HCT116 (cell line): ENCODE measurements around the gene TNS3. TPM values are rescaled to one million over a fixed set of nuclear protein-coding genes. Genes with fewer than 3 reads are reported as not detected.

Experiments used
- ATAC-seq: fragments of 200-7000 bp; cut with Tn5 transposase; 2 replicates; pipeline ENCODE4 v1.9.1; 2020; ENCODE audit warnings: mild to moderate bottlenecking, moderate library complexity
- BruUV-seq: library from RNA; stranded (reverse); fragments of 400-500 nt; replicated peaks from 2 replicates; lab custom pipeline; 2021; lab: Mats Ljungman, UMichigan
- CTCF ChIA-PET: fragments of 300-600 bp; sonication (Branson Sonifier 250); formaldehyde crosslinking; loops from one replicate; lab custom pipeline; 2021; ENCODE audit warnings: antibody characterized with exemption; lab: Charles Lee
- POLR2A ChIA-PET: fragments of 300-600, 350-600 bp; sonication (Branson Sonifier 250); formaldehyde crosslinking; loops from one replicate; lab custom pipeline; 2021; ENCODE audit warnings: antibody characterized with exemption; lab: Charles Lee
- RAD21 ChIA-PET, 2 experiments: fragments of 300-600 bp; sonication (Branson Sonifier 250); formaldehyde crosslinking; loops; one replicate each; lab custom pipeline; 2023; ENCODE audit warnings: low total read pairs in 2 of 2; ENCODE audit not compliant: uncharacterized antibody in 2 of 2, unreplicated experiment in 2 of 2, low non-redundant PET in 1 of 2; lab: Charles Lee
- DNase-seq: peaks from one replicate; pipeline ENCODE4 v3.0.0-alpha.2; 2010; ENCODE audit warnings: low read depth, low spot score
- H2AFZ ChIP-seq: fragments of 200-600 bp; shearing (Covaris generic), sonication (generic); 2 replicates; pipeline ENCODE4 v1.6.1; 2017; ENCODE audit warnings: low read depth, mixed run types, mixed read lengths, antibody characterized with exemption, low read length; ENCODE audit not compliant: poor library complexity, severe bottlenecking
- H3K27ac ChIP-seq: 2 replicates; pipeline ENCODE4 v1.5.1; 2012; ENCODE audit warnings: low read depth, low read length
- H3K27me3 ChIP-seq: fragments of 200-600 bp; sonication (generic); 2 replicates; pipeline ENCODE4 v1.6.1; 2016; ENCODE audit warnings: mixed run types, low read length, mixed read lengths; ENCODE audit not compliant: insufficient read depth
- H3K36me3 ChIP-seq, 2 experiments: fragments of 200-500 bp in 1 of 2; fragments of 200-600 bp in 1 of 2; sonication (Bioruptor generic) in 1 of 2; sonication (generic) in 1 of 2; 2 replicates each; pipeline versions ENCODE4 v1.5.1 to v1.6.1; 2014 to 2016; ENCODE audit warnings: low read length in 2 of 2, inconsistent platforms in 1 of 2, mixed read lengths in 1 of 2, mixed run types in 1 of 2; ENCODE audit not compliant: insufficient read depth in 2 of 2, control insufficient read depth in 1 of 2
- H3K4me1 ChIP-seq, 2 experiments: fragments of 200-600 bp in 1 of 2; sonication (generic) in 1 of 2; 2 replicates each; pipeline versions ENCODE4 v1.5.1 to v1.6.1; 2012 to 2017; ENCODE audit warnings: low read length in 2 of 2, inconsistent platforms in 1 of 2, mild to moderate bottlenecking in 1 of 2, mixed read lengths in 1 of 2, mixed run types in 1 of 2, moderate library complexity in 1 of 2; ENCODE audit not compliant: insufficient read depth in 2 of 2, control insufficient read depth in 1 of 2
- H3K4me2 ChIP-seq: fragments of 200-600 bp; sonication (generic); 2 replicates; pipeline ENCODE4 v1.6.1; 2017; ENCODE audit warnings: mixed run types, low read length, mixed read lengths
- H3K4me3 ChIP-seq, 2 experiments: fragments of 200-600 bp in 1 of 2; sonication (generic) in 1 of 2; replicated peaks in 1 of 2; 2 replicates each; pipeline ENCODE4 v1.5.1; 2011 to 2016; ENCODE audit warnings: low read length in 2 of 2, control low read depth in 1 of 2, low read depth in 1 of 2, mild to moderate bottlenecking in 1 of 2, mixed read lengths in 1 of 2, mixed run types in 1 of 2
- H3K79me2 ChIP-seq: fragments of 200-600 bp; sonication (generic); 2 replicates; pipeline ENCODE4 v1.6.1; 2017; ENCODE audit warnings: mild to moderate bottlenecking, mixed run types, low read length, moderate library complexity, mixed read lengths; ENCODE audit not compliant: insufficient read depth
- H3K9ac ChIP-seq: fragments of 200-600 bp; sonication (generic); 2 replicates; pipeline ENCODE4 v1.6.1; 2016; ENCODE audit warnings: low read length, mixed read lengths
- H3K9me2 ChIP-seq: fragments of 200-600 bp; sonication (generic), shearing (Covaris generic); 2 replicates; pipeline ENCODE4 v1.6.1; 2017; ENCODE audit warnings: mixed run types, mild to moderate bottlenecking, moderate library complexity; ENCODE audit not compliant: insufficient read depth
- H3K9me3 ChIP-seq, 2 experiments: fragments of 200-500 bp in 1 of 2; fragments of 200-600 bp in 1 of 2; sonication (Bioruptor generic) in 1 of 2; sonication (generic) in 1 of 2; 2 replicates each; pipeline ENCODE4 v1.6.1; 2014 to 2017; ENCODE audit warnings: low read length in 2 of 2, mixed read lengths in 2 of 2, inconsistent platforms in 1 of 2, low read depth in 1 of 2, mild to moderate bottlenecking in 1 of 2, mixed run types in 1 of 2, moderate library complexity in 1 of 2; ENCODE audit not compliant: control insufficient read depth in 1 of 2, insufficient read depth in 1 of 2
- H4K20me1 ChIP-seq: fragments of 200-600 bp; sonication (generic), shearing (Covaris generic); 2 replicates; pipeline ENCODE4 v1.6.1; 2017; ENCODE audit warnings: mixed run types, mild to moderate bottlenecking, moderate library complexity; ENCODE audit not compliant: insufficient read depth
- ATF3 ChIP-seq: IDR thresholded peaks from 2 replicates; pipeline ENCODE4 v1.6.1; 2012
- CBX3 ChIP-seq: IDR thresholded peaks from 2 replicates; pipeline ENCODE4 v1.6.1; 2012; ENCODE audit warnings: low read depth
- CEBPB ChIP-seq: IDR thresholded peaks from 2 replicates; pipeline ENCODE4 v1.6.1; 2012; ENCODE audit warnings: low read depth
- EGR1 ChIP-seq: IDR thresholded peaks from 2 replicates; pipeline ENCODE4 v1.6.1; 2012; ENCODE audit warnings: low read depth
- ELF1 ChIP-seq: IDR thresholded peaks from 2 replicates; pipeline ENCODE4 v1.6.1; 2012; ENCODE audit warnings: low read depth, borderline replicate concordance
- EZH2 ChIP-seq: fragments of 200-600 bp; sonication (generic); IDR thresholded peaks from 2 replicates; pipeline ENCODE4 v1.6.1; 2017; ENCODE audit warnings: antibody characterized with exemption, mixed run types
- EZH2phosphoT487 ChIP-seq: fragments of 200-600 bp; IDR thresholded peaks from 2 replicates; pipeline ENCODE4 v1.6.1; 2018; ENCODE audit warnings: antibody characterized with exemption, borderline replicate concordance
- FOSL1 ChIP-seq: IDR thresholded peaks from 2 replicates; pipeline ENCODE4 v1.6.1; 2012; ENCODE audit warnings: low read depth
- JUND ChIP-seq: IDR thresholded peaks from 2 replicates; pipeline ENCODE4 v1.6.1; 2012
- MAX ChIP-seq: IDR thresholded peaks from 2 replicates; pipeline ENCODE4 v1.6.1; 2012
- POLR2A ChIP-seq: IDR thresholded peaks from 2 replicates; pipeline ENCODE4 v1.7.0; 2011; ENCODE audit warnings: borderline replicate concordance; ENCODE audit not compliant: insufficient read depth, insufficient read length; ENCODE audit errors: extremely low read depth
- POLR2AphosphoS5 ChIP-seq: IDR thresholded peaks from 2 replicates; pipeline ENCODE4 v1.6.1; 2011; ENCODE audit warnings: mild to moderate bottlenecking, low read depth, low read length, moderate library complexity
- RAD21 ChIP-seq: IDR thresholded peaks from 2 replicates; pipeline ENCODE4 v1.6.1; 2012; ENCODE audit warnings: low read depth, mild to moderate bottlenecking
- SIN3A ChIP-seq: IDR thresholded peaks from 2 replicates; pipeline ENCODE4 v1.6.1; 2012; ENCODE audit warnings: low read depth
- SRF ChIP-seq: IDR thresholded peaks from 2 replicates; pipeline ENCODE4 v1.6.1; 2012; ENCODE audit warnings: low read depth
- TCF7L2 ChIP-seq: IDR thresholded peaks from 2 replicates; pipeline ENCODE4 v1.7.0; 2011; ENCODE audit warnings: borderline replicate concordance, inconsistent platforms; ENCODE audit not compliant: insufficient read depth, insufficient read length; ENCODE audit errors: extremely low read depth
- intact Hi-C: fragments of 100-400 bp; cut with micrococcal nuclease; formaldehyde crosslinking; loops from 2 replicates; pipeline ENCODE4 v1.10.0; 2022
- total RNA-seq: library from RNA; stranded (reverse); gene quantifications from one replicate; pipeline ENCODE4 v1.2.1, GENCODE V29; 2021; ENCODE audit not compliant: unreplicated experiment
- TF ChIP-seq, protein P1 (sequence below): IDR thresholded peaks from 2 replicates; pipeline ENCODE4 v1.6.1; 2012; ENCODE audit warnings: low read depth

Gene TNS3
- total RNA-seq, 1 experiment from 2014 or later: 9.1 TPM

GRCh38 chr7:47226696-47227095, 355.2 kb downstream of the TNS3 start:
- no peak for DNase-seq
- no peak overlapping the region for H3K9ac ChIP-seq
- RAD21 ChIA-PET: no interaction called here
- TF ChIP-seq, protein P1, sequence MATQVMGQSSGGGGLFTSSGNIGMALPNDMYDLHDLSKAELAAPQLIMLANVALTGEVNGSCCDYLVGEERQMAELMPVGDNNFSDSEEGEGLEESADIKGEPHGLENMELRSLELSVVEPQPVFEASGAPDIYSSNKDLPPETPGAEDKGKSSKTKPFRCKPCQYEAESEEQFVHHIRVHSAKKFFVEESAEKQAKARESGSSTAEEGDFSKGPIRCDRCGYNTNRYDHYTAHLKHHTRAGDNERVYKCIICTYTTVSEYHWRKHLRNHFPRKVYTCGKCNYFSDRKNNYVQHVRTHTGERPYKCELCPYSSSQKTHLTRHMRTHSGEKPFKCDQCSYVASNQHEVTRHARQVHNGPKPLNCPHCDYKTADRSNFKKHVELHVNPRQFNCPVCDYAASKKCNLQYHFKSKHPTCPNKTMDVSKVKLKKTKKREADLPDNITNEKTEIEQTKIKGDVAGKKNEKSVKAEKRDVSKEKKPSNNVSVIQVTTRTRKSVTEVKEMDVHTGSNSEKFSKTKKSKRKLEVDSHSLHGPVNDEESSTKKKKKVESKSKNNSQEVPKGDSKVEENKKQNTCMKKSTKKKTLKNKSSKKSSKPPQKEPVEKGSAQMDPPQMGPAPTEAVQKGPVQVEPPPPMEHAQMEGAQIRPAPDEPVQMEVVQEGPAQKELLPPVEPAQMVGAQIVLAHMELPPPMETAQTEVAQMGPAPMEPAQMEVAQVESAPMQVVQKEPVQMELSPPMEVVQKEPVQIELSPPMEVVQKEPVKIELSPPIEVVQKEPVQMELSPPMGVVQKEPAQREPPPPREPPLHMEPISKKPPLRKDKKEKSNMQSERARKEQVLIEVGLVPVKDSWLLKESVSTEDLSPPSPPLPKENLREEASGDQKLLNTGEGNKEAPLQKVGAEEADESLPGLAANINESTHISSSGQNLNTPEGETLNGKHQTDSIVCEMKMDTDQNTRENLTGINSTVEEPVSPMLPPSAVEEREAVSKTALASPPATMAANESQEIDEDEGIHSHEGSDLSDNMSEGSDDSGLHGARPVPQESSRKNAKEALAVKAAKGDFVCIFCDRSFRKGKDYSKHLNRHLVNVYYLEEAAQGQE: no peak
- TF ChIP-seq CBX3 (no peak), JUND (no peak), CEBPB (no peak)
- TF ChIP-seq, all 23 proteins: peak for 0
- no peaks in the 10 kb centered on the region; a peak in 1 of 4 replicates for H3K9me3 ChIP-seq
- H3K79me2 ChIP-seq: no peaks in the 10 kb centered on the region
- no peak overlapping the region for H3K4me2 ChIP-seq
- intact Hi-C loops: no loop called here
- no peaks in the 10 kb centered on the region for H4K20me1 ChIP-seq
- BruUV-seq: no TSS peak
- no peak overlapping the region for H3K4me3 ChIP-seq
- ChIA-PET POLR2A (no interaction called here), CTCF (no interaction called here)
- peaks cover 15 to 22% of the 10 kb centered on the region in 2 experiments for H3K4me1 ChIP-seq
- no peak overlapping the region for H2AFZ ChIP-seq
- no peaks in the 10 kb centered on the region for H3K9me2 ChIP-seq
- no peak for ATAC-seq
- H3K27me3 ChIP-seq: no peaks in the 10 kb centered on the region
- no peaks in the 10 kb centered on the region for H3K36me3 ChIP-seq
- no peak overlapping the region for H3K27ac ChIP-seq

DNA sequence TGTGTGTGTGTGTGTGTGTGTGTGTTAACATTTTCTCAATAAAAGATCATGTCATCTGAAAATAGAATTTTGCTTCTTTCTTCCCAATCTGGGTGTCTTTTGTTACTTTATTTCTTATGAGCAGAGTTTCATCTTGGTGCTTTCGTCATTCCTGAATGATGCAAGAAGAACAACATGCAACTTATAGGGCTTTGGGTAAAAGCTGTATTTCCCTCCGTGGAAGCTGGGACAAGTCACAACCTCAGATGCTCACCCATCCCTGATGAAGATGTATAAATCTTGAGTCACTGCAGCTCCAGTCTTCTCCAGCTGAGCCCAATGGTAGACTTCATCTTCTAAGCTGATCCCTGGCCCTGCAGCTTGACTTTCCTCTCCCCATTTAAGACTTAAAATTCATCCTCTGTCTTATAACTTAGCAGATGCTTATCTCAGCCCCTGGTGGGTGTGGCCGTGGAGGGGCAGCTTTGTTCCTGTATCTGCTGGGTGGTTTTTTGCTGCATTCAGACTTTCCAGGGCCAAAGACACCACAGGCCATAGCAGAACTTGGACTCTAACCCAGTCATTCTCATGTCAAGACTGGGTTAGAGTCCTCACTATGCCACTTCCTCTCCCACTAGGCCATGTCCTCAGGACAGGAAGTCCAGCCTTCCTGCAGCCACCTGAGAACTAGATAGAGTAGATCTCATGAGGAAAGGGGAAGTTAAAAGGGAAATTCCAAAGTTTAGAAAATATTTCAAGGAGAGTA, 356.4 kb downstream of the TNS3 start:
- intact Hi-C loops: no loop called here
- BruUV-seq: no TSS peak

More for the DNA sequence above, 356.4 kb downstream of the TNS3 start:
- Histone ChIP-seq H3K9me3 (no peaks in the 10 kb centered on the region; a peak in 1 of 4 replicates), H3K9me2 (no peaks in the 10 kb centered on the region), H3K9ac (no peak overlapping the region), H3K4me2 (no peak overlapping the region), H3K79me2 (no peaks in the 10 kb centered on the region), H3K4me3 (no peak overlapping the region), H3K27me3 (no peaks in the 10 kb centered on the region), H3K4me1 (peaks cover 15 to 22% of the 10 kb centered on the region in 2 experiments), H4K20me1 (no peaks in the 10 kb centered on the region), H2AFZ (no peak overlapping the region), H3K36me3 (no peaks in the 10 kb centered on the region), H3K27ac (no peak overlapping the region)
- ATAC-seq (no peak), DNase-seq (no peak)
- ChIA-PET RAD21 (interaction anchor here in 1 of 2 experiments (0.7 kb wide), 1 partner anchor 9 kb away, joined by 3 read pairs; no protein-coding TSS in a partner anchor), POLR2A (no interaction called here), CTCF (no interaction called here)
- no peak for TF ChIP-seq POLR2A
- TF ChIP-seq EZH2: no peak
- no peak for TF ChIP-seq MAX
- no peak for TF ChIP-seq EZH2phosphoT487
- TF ChIP-seq ELF1: no peak
- TF ChIP-seq SRF: no peak
- TF ChIP-seq TCF7L2: no peak
- TF ChIP-seq EGR1: no peak
- TF ChIP-seq CBX3: no peak
- TF ChIP-seq POLR2AphosphoS5: no peak
- TF ChIP-seq RAD21: no peak
- TF ChIP-seq FOSL1: no peak
- no peak for TF ChIP-seq ATF3
- no peak for TF ChIP-seq SIN3A
- TF ChIP-seq, all 23 proteins: peak for 0
